ENCODE data around the gene NEDD4L. TPM values are rescaled to one million over a fixed set of nuclear protein-coding genes. Genes with fewer than 3 reads are reported as not detected.

NEDD4L gene
- polyA plus RNA-seq, 1 of the 3 experiments (the other 2 are of a cell fraction) = 13.2 TPM

DNA sequence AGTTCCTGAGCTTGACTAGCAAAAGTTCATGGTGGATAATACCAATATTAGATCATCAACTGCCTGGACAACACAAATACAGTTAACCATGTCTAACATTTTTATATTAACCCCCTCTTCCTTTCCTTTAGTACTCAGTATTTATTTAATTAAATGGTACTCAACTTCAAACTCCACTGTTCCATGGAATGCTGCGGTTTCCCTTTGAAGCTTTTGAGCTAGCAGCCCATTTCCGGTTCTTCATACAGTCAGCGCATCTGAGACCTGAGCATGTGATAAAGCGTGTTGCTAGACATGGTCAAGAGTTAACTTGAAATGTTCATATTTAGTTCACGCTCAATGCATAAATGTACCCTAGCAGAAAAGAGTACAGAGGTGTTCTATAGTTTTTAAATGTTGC, 306.5 kb downstream of the NEDD4L start:
- no peak for DNase-seq
- POLR2A ChIA-PET = no interaction called here
- WGBS (ENCODE audit: low lambda C conversion rate) = 92% methylated on average over 5 of the region's 5 CpGs
- H3K27me3 ChIP-seq (ENCODE audit: insufficient read depth) = no peaks in the 10 kb centered on the region
- CTCF ChIA-PET = interaction anchor here (1.0 kb wide), 1 partner anchor 148 kb away, joined by 3 read pairs; no protein-coding TSS in a partner anchor
- H3K4me1 ChIP-seq (ENCODE audit: control insufficient read depth in 1 of 2, insufficient read depth in 2 of 2, low read depth in 1 of 2, low read length in 1 of 2) = no peaks in the 10 kb centered on the region
- no peaks in the 10 kb centered on the region for H3F3A ChIP-seq (replicated peaks; ENCODE audit: insufficient read depth)
- no peak overlapping the region for H3K4me2 ChIP-seq
- no peaks in the 10 kb centered on the region for H3K79me2 ChIP-seq (ENCODE audit: insufficient read depth)
- no peak overlapping the region for H2AFZ ChIP-seq (ENCODE audit: low read depth)
- TF ChIP-seq TCF12 (IDR thresholded peaks at IDR 0.05) (no peak), RAD21 (IDR thresholded peaks at IDR 0.05; ENCODE audit: low read length) (no peak), MAX (IDR thresholded peaks at IDR 0.05; ENCODE audit: low read depth) (no peak), EP300 (IDR thresholded peaks at IDR 0.05; ENCODE audit: borderline replicate concordance in 1 of 2, low read depth in 1 of 2, low read length in 1 of 2) (no peak), GABPA (IDR thresholded peaks at IDR 0.05; ENCODE audit: low read depth) (no peak), FOXJ3 (CRISPR knock-in tag; IDR thresholded peaks at IDR 0.05) (no peak)
- no peaks in the 10 kb centered on the region for H3K9me3 ChIP-seq
- H3K27ac ChIP-seq (ENCODE audit: low read depth in 2 of 2, low read length in 1 of 2) = no peak overlapping the region
- no peaks in the 10 kb centered on the region for H4K20me1 ChIP-seq (ENCODE audit: insufficient read depth)
- no peak overlapping the region for H3K4me3 ChIP-seq (ENCODE audit: low read depth in 2 of 2, low read length in 1 of 2)
- no peak overlapping the region for H3K9ac ChIP-seq
- H3K9me2 ChIP-seq = no peaks in the 10 kb centered on the region
- peaks cover 0 to 2% of the 10 kb centered on the region in 2 experiments for H3K36me3 ChIP-seq (replicated peaks in 1 of 2; ENCODE audit: control insufficient read depth in 1 of 2, insufficient read depth in 2 of 2, low read length in 1 of 2)

DNA sequence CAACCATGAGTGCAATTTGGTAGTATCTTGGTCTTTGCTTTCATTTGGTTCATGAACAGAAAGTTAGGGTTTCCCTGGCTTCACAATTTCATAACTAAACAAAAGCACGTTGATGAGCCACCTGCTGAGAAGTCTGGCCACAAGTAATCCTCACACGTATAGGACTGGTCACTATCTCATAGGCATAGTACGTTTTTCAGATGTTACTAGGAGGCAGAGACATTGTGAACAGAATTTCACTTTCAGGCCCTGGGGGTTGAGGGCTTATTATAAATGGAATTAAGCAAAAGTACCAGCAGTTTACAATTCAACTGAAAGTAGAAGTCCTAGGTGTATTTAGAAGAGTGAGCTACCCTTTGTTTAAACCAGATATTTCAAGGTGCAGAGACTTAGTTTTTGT, 307.8 kb downstream of the NEDD4L start:
- Histone ChIP-seq H3K27me3 (ENCODE audit: insufficient read depth) (no peaks in the 10 kb centered on the region), H3K4me2 (no peak overlapping the region), H3K9me2 (no peaks in the 10 kb centered on the region), H3K36me3 (replicated peaks in 1 of 2; ENCODE audit: control insufficient read depth in 1 of 2, insufficient read depth in 2 of 2, low read length in 1 of 2) (peaks cover 0 to 2% of the 10 kb centered on the region in 2 experiments), H3K9ac (no peak overlapping the region), H3K27ac (ENCODE audit: low read depth in 2 of 2, low read length in 1 of 2) (no peak overlapping the region), H3K4me3 (ENCODE audit: low read depth in 2 of 2, low read length in 1 of 2) (no peak overlapping the region), H4K20me1 (ENCODE audit: insufficient read depth) (no peaks in the 10 kb centered on the region), H3K9me3 (no peaks in the 10 kb centered on the region), H2AFZ (ENCODE audit: low read depth) (no peak overlapping the region), H3K79me2 (ENCODE audit: insufficient read depth) (no peaks in the 10 kb centered on the region), H3F3A (replicated peaks; ENCODE audit: insufficient read depth) (no peaks in the 10 kb centered on the region), H3K4me1 (ENCODE audit: control insufficient read depth in 1 of 2, insufficient read depth in 2 of 2, low read depth in 1 of 2, low read length in 1 of 2) (no peaks in the 10 kb centered on the region)
- TF ChIP-seq MEF2A (IDR thresholded peaks at IDR 0.05; ENCODE audit: borderline replicate concordance, low read depth) (no peak), RCOR1 (IDR thresholded peaks at IDR 0.05; ENCODE audit: low read length) (no peak), JUND (IDR thresholded peaks at IDR 0.05) (no peak)
- no peak for DNase-seq
- 82% methylated on average over 3 of the region's 3 CpGs for WGBS (ENCODE audit: low lambda C conversion rate)
- ChIA-PET CTCF (no interaction called here), POLR2A (no interaction called here)

- Histone ChIP-seq H3K9ac (no peak overlapping the region), H3K27me3 (ENCODE audit: insufficient read depth) (no peaks in the 10 kb centered on the region), H3K4me2 (no peak overlapping the region), H3K9me2 (no peaks in the 10 kb centered on the region), H3K36me3 (replicated peaks in 1 of 2; ENCODE audit: control insufficient read depth in 1 of 2, insufficient read depth in 2 of 2, low read length in 1 of 2) (peaks cover 0 to 2% of the 10 kb centered on the region in 2 experiments), H3K9me3 (no peaks in the 10 kb centered on the region), H3K79me2 (ENCODE audit: insufficient read depth) (no peaks in the 10 kb centered on the region), H3K27ac (ENCODE audit: low read depth in 2 of 2, low read length in 1 of 2) (no peak overlapping the region), H3K4me3 (ENCODE audit: low read depth in 2 of 2, low read length in 1 of 2) (no peak overlapping the region), H3K4me1 (ENCODE audit: control insufficient read depth in 1 of 2, insufficient read depth in 2 of 2, low read depth in 1 of 2, low read length in 1 of 2) (no peaks in the 10 kb centered on the region), H4K20me1 (ENCODE audit: insufficient read depth) (no peaks in the 10 kb centered on the region), H2AFZ (ENCODE audit: low read depth) (no peak overlapping the region), H3F3A (replicated peaks; ENCODE audit: insufficient read depth) (no peaks in the 10 kb centered on the region)
- CTCF ChIA-PET = no interaction called here
- POLR2A ChIA-PET = no interaction called here
- 94% methylated on average over 4 of the region's 4 CpGs for WGBS (ENCODE audit: low lambda C conversion rate)
- TF ChIP-seq EP300 (IDR thresholded peaks at IDR 0.05; ENCODE audit: borderline replicate concordance in 1 of 2, low read depth in 1 of 2, low read length in 1 of 2) (no peak), FOXM1 (IDR thresholded peaks at IDR 0.05; ENCODE audit: low read depth) (no peak), TCF12 (IDR thresholded peaks at IDR 0.05) (no peak), NRF1 (IDR thresholded peaks at IDR 0.05; ENCODE audit: low read depth, low read length) (no peak), JUND (IDR thresholded peaks at IDR 0.05) (no peak), TEAD4 (IDR thresholded peaks at IDR 0.05; ENCODE audit: borderline replicate concordance, insufficient read depth) (no peak), FOSL2 (IDR thresholded peaks at IDR 0.05; ENCODE audit: borderline replicate concordance, low read depth) (no peak), MAX (IDR thresholded peaks at IDR 0.05; ENCODE audit: low read depth) (no peak), POLR2AphosphoS5 (IDR thresholded peaks at IDR 0.05; ENCODE audit: low read depth, low read length) (no peak), MXI1 (IDR thresholded peaks at IDR 0.05; ENCODE audit: low read depth, low read length) (no peak), CTCF (IDR thresholded peaks at IDR 0.05) (no peak), TAF1 (IDR thresholded peaks at IDR 0.05; ENCODE audit: borderline replicate concordance, low read depth, low read length) (no peak)
- TF ChIP-seq, protein P1, sequence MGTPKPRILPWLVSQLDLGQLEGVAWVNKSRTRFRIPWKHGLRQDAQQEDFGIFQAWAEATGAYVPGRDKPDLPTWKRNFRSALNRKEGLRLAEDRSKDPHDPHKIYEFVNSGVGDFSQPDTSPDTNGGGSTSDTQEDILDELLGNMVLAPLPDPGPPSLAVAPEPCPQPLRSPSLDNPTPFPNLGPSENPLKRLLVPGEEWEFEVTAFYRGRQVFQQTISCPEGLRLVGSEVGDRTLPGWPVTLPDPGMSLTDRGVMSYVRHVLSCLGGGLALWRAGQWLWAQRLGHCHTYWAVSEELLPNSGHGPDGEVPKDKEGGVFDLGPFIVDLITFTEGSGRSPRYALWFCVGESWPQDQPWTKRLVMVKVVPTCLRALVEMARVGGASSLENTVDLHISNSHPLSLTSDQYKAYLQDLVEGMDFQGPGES (IDR thresholded peaks at IDR 0.05; ENCODE audit: low read depth, low read length) = no peak
- TF ChIP-seq, protein P2, sequence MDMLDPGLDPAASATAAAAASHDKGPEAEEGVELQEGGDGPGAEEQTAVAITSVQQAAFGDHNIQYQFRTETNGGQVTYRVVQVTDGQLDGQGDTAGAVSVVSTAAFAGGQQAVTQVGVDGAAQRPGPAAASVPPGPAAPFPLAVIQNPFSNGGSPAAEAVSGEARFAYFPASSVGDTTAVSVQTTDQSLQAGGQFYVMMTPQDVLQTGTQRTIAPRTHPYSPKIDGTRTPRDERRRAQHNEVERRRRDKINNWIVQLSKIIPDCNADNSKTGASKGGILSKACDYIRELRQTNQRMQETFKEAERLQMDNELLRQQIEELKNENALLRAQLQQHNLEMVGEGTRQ (IDR thresholded peaks at IDR 0.05; ENCODE audit: borderline replicate concordance, low read depth, low read length) = no peak
- no peak for DNase-seq
These were observed 309.6 kb downstream of the NEDD4L start for GRCh38 chr18:58353581-58353980.

All from SK-N-SH (cell line).